ENCODE measurements around the gene NCR3LG1.
"Not testable (repeated sequence)": the region's sequence is repeated elsewhere in the genome, so short reads cannot be mapped to it uniquely, and the experiment has no call there.

Gene NCR3LG1

DNA sequence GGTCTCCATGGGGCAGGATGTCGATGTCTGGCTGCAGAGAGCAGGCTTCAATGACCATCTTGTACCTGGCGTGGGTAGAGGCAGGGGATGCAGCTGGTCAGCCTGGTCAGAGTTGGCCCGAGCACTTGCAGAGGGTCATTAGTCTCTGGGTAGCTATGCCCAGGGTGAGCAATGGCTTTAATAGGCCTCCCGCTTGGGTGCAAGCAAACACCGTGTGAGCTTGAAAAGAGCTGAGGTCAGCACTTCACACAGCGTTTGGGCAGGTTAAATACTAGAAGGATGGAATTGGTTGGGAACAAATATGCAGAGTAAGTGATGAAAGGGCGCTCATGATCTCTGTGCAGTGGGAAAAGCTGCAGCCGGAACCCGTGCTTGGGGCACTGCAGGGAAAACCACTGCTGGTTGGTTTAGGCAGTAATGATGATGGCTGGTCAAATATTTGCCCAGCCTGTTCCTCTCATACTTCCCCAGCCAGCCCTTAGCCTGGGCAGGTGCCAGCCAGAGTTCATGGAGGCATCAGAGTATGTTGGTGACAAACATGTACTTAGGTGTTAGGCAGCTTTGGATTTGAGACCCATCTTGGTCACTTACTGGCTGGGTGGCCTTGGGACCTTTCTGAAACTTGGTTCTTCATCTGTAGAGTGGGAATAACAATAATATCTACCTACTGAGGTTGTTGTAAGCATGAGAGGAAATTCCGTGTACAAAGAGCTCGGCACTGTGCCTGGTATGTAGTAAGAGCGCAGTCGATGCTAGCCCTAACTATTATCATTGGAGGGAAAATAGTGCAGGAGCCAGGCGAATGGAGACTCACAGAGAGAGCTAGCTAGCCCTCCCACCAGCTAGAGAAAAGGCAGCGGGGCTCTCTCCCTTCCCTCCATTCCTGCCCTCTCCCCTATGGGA is 62.1 kb downstream of the NCR3LG1 start:
- no peak for DNase-seq

DNA sequence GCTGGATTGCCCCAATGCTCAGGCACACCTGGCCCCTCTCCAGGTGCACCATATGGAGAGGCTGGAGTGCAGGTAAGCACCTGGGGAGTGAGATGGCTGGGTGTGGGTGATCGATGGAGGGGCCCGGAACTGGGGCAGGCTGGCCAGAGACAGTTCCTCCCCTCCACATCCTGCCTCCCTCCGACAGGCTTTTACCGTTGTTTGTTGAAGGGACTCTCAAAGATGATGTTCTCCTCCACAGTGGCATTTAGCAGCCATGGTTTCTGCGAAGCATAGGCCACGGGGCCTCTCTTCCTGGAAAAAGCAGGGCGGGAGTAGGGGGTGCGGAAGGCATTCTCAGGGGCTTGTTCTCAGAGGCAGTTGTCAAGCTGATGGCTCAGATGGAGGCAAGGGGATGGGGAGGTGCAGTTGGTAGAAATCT is 62.7 kb downstream of the NCR3LG1 start:
- no peak for DNase-seq

DNA sequence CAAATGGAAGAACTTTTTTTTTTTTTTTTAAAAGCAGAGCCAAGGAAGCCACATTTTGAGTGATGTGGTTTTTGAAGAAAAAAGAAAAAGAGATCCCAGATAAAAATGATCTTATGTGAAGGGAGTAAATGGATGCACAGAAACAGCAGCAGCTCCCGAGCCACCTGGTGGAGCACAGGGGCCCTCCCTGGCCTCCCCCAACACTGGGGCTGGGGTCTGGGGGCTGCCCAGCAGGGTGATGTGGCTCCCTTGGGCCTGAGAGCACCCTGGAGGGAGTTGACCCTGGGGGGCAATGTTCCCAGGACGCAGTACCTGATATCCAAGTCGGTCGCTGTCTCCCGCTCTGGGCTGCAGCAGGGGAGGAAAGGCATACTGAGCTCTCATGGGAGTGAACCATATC is 63.4 kb downstream of the NCR3LG1 start:
- no peak for DNase-seq

DNA sequence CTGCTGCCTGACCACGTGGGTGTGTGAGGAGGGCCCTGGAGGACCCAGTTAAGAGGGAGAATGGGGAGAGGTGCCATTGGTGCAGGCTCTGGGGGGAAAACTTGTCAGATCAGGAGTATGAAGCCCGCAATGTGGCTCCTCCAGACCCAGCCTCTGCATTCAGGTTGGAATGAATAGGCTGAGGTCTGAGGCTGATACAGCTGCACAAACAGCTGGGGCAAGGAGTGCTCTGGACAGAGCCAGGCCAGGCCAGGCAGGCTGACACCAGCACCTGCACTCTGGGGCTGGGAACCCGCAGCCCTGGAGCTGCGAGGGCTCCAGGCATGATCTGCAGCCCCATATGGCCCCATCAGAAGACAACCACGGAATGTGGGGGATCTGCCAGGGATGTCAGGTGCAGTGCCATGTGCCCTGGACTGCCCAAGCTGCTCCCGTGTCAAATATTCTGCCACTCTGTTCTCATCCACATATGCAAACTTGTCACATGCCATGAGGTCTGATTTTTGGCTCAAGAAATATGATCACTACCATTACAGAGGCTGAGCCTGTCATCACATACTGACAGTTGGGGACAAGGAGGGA is 64.0 kb downstream of the NCR3LG1 start:
- DNase-seq = no peak

DNA sequence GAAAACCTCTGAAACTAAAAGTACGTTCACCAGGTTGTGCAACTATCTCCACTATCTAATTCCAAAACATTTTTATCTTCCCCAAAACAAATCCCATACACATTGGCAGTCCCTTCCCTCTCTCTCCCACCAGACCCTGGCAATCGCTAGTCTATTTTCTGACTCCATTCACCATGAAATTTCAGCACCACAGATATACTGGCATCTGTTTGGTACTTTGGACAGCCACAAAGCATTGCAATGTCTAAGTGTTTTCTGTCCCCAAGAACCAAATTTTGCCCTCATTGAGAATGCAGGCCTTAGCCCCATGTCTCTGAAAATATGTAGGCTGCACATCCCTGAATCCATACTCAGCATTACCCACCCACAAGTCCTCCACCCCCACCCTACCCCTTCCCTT is 64.9 kb downstream of the NCR3LG1 start:
- no peak for DNase-seq

DNA sequence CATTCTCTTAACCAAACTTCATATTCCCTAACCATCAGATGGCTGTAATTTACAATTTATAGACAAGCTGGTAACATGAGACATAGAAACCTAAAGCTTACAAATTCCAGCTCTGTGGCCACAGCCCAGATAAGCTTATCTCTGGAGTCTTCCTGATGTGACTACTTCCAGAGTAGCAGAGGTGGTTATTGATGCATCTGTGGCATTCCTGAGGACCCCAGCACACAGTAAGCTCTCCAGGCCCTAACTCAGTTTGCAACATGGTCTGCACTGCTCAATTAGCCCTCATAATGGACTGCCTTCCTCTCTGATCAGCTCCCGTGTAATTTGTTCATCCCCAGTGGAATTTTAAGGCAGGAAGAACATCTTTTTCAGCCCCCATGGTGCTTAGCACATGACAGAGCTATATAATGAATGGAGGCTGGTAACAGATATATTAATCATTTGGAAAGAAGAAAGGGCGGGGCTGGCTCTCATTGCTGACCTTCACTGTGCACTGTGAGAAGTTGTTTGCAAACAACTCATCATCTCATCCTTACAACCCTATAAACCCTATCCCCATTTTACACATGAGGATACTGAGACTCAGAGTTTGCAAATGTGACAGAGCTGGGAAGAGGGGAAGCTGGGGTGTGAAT is 67.0 kb downstream of the NCR3LG1 start:
- DNase-seq = no peak

DNA sequence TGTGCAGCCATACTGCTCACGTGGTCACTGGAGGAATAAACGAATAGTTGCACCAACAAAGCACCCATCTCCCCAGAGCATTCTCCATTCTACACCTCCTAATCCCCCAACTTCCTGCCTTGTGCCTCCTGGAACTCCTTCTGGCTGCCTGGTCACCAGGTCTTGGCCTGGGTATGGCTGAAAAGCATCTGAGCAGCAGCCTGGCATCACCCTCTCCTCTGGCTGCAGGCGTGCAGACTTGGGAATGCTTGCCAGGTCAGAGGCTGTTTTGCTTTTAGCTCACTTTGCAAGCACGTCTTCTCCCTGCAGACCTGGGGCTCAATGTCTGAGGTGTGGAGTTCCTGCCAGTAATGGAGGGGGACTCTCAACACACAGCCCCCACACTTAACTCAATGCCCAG is 70.2 kb downstream of the NCR3LG1 start:
- DNase-seq = no peak

DNA sequence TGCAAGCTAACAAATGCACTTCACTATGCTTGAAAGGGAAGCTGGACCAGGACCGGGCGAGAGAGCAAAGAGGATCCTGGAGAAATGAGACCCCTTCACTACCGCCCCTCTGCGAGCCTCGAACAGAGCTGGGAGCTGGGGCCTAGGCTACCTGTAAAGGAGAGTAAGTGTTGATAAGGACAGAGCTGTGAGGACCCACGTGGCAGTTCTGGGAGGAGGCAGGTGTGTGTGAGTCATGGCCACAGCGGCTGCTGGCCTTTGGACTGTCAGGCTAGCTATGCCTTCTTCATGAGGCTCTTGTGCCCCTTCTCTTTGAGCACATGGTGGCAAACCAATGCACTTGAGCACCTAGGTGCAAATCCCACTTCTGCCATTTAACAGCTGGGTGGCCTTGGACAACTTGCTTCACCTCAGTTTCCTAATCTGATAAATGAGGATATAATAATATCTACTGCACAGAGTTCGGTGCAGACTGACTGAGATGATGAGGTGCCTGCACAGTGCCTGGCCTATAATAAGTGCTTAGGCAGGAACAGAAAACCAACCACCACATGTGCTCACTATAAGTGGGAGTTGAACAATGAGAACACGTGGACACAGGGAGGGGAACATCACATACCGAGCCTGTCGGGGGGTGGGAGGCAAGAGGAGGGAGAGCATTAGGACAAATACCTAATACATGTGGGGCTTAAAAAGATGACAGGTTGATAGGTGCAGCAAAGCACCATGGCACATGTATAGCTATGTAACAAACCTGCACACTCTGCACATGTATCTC is 72.1 kb downstream of the NCR3LG1 start:
- DNase-seq = no peak

DNA sequence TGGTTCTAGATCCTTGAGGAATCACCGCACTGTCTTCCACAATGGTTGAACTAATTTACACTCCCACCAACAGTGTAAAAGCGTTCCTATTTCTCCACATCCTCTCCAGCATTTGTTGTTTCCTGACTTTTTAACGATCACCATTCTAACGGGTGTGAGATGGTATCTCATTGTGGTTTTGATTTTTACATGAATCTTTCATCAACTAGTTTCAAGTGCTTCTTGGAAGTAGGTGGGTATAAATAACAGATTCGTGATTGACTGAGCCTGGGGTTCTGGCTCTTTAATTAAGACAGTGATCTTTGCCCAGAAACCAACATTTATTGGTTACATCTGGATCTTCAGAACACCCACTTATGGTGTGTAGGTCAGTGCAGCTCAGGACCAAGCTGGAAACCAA is 74.6 kb downstream of the NCR3LG1 start:
- DNase-seq = not testable (repeated sequence)
